ENCODE measurements around the gene KCNE3. TPM values are rescaled to one million over a fixed set of nuclear protein-coding genes. Genes with fewer than 3 reads are reported as not detected.

The KCNE3 gene
- total and polyA plus RNA-seq, 2 of the 13 experiments (the other 11 are each of a cell fraction or from before 2014, with no cell fraction given): 0.33 to 2.2 TPM

DNA sequence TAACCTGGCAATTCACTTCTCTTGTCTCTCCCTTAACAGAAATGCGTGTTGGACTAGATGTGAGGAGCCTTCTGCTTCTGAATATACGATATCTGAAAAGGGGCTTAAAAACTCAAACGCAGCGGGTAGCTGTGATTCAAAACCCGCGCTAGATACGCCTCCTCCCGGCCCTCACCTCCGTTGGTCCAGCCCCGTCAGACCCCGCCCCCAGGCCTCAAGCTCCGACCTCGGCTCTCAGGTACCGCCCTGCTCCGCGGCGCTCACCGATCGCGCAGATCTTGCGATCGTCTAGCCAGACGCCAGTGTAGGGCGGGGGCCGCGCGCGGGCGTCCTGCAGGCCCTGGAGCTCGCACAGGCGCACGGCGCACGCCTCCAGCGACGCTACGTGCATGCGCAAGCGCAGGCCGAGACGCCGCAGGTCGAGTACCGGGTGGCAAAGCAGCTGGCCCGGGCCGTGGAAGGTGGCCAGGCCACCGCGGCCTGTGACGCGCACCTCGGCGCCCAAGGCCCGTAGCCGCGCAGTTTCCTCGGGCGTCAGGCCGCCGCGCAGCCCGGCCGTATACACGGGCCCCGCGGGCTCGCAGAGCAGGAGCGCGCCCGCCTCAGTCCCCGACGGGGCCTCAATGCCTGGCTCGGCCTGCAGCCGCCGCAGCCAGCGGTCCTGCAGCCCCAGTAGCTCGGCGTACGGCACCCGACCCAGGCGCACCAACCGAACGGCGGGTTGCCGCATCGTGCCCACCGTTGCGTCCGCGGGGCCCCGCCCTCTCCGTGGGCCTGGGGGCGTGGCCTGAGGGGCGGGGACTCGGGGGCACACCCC lies 25.8 kb upstream of the KCNE3 start, which contains the start of gene LIPT2 (continued):
- TF ChIP-seq HOXA5 (CRISPR knock-in tag; IDR thresholded peaks at IDR 0.05): no peak; the same call in 1 of the 2 replicates
- no peak for TF ChIP-seq HNRNPH1 (optimal IDR thresholded peaks at IDR 0.05; ENCODE audit: low read depth, low read length)
- TF ChIP-seq CBFB (CRISPR knock-in tag; IDR thresholded peaks at IDR 0.05): peak; percentile 69; the same call in 1 of the 2 replicates
- TF ChIP-seq SP2 (CRISPR knock-in tag; IDR thresholded peaks at IDR 0.05): peak; percentile 66
- no peak for TF ChIP-seq ZNF615 (CRISPR knock-in tag; IDR thresholded peaks at IDR 0.05; ENCODE audit: borderline replicate concordance)
- TF ChIP-seq, protein P1, sequence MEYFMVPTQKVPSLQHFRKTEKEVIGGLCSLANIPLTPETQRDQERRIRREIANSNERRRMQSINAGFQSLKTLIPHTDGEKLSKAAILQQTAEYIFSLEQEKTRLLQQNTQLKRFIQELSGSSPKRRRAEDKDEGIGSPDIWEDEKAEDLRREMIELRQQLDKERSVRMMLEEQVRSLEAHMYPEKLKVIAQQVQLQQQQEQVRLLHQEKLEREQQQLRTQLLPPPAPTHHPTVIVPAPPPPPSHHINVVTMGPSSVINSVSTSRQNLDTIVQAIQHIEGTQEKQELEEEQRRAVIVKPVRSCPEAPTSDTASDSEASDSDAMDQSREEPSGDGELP (IDR thresholded peaks at IDR 0.05; ENCODE audit: borderline replicate concordance, low read depth): peak; percentile 26; the same call in 1 of the 2 replicates
- TF ChIP-seq ZNF703 (CRISPR knock-in tag; IDR thresholded peaks at IDR 0.05; ENCODE audit: borderline replicate concordance): no peak
- TF ChIP-seq, protein P2, sequence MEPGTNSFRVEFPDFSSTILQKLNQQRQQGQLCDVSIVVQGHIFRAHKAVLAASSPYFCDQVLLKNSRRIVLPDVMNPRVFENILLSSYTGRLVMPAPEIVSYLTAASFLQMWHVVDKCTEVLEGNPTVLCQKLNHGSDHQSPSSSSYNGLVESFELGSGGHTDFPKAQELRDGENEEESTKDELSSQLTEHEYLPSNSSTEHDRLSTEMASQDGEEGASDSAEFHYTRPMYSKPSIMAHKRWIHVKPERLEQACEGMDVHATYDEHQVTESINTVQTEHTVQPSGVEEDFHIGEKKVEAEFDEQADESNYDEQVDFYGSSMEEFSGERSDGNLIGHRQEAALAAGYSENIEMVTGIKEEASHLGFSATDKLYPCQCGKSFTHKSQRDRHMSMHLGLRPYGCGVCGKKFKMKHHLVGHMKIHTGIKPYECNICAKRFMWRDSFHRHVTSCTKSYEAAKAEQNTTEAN (CRISPR knock-in tag; conservative IDR thresholded peaks at IDR 0.05): 0 out of 2 replicates have a peak, but pooled peaks have one; percentile 41
- TF ChIP-seq, protein P3, sequence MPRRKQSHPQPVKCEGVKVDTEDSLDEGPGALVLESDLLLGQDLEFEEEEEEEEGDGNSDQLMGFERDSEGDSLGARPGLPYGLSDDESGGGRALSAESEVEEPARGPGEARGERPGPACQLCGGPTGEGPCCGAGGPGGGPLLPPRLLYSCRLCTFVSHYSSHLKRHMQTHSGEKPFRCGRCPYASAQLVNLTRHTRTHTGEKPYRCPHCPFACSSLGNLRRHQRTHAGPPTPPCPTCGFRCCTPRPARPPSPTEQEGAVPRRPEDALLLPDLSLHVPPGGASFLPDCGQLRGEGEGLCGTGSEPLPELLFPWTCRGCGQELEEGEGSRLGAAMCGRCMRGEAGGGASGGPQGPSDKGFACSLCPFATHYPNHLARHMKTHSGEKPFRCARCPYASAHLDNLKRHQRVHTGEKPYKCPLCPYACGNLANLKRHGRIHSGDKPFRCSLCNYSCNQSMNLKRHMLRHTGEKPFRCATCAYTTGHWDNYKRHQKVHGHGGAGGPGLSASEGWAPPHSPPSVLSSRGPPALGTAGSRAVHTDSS (CRISPR knock-in tag; conservative IDR thresholded peaks at IDR 0.05): no peak
- no peak for TF ChIP-seq ZBTB21 (CRISPR knock-in tag; IDR thresholded peaks at IDR 0.05)
- TF ChIP-seq, protein P4, sequence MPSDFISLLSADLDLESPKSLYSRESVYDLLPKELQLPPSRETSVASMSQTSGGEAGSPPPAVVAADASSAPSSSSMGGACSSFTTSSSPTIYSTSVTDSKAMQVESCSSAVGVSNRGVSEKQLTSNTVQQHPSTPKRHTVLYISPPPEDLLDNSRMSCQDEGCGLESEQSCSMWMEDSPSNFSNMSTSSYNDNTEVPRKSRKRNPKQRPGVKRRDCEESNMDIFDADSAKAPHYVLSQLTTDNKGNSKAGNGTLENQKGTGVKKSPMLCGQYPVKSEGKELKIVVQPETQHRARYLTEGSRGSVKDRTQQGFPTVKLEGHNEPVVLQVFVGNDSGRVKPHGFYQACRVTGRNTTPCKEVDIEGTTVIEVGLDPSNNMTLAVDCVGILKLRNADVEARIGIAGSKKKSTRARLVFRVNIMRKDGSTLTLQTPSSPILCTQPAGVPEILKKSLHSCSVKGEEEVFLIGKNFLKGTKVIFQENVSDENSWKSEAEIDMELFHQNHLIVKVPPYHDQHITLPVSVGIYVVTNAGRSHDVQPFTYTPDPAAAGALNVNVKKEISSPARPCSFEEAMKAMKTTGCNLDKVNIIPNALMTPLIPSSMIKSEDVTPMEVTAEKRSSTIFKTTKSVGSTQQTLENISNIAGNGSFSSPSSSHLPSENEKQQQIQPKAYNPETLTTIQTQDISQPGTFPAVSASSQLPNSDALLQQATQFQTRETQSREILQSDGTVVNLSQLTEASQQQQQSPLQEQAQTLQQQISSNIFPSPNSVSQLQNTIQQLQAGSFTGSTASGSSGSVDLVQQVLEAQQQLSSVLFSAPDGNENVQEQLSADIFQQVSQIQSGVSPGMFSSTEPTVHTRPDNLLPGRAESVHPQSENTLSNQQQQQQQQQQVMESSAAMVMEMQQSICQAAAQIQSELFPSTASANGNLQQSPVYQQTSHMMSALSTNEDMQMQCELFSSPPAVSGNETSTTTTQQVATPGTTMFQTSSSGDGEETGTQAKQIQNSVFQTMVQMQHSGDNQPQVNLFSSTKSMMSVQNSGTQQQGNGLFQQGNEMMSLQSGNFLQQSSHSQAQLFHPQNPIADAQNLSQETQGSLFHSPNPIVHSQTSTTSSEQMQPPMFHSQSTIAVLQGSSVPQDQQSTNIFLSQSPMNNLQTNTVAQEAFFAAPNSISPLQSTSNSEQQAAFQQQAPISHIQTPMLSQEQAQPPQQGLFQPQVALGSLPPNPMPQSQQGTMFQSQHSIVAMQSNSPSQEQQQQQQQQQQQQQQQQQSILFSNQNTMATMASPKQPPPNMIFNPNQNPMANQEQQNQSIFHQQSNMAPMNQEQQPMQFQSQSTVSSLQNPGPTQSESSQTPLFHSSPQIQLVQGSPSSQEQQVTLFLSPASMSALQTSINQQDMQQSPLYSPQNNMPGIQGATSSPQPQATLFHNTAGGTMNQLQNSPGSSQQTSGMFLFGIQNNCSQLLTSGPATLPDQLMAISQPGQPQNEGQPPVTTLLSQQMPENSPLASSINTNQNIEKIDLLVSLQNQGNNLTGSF (CRISPR knock-in tag; IDR thresholded peaks at IDR 0.05): 0 out of 2 replicates have a peak, but pooled peaks have one; percentile 51
- peak; percentile 26; the same call in 2 of the 3 replicates for TF ChIP-seq MXI1 (IDR thresholded peaks at IDR 0.05; ENCODE audit: borderline replicate concordance, low read depth, low read length)
- TF ChIP-seq, protein P5, sequence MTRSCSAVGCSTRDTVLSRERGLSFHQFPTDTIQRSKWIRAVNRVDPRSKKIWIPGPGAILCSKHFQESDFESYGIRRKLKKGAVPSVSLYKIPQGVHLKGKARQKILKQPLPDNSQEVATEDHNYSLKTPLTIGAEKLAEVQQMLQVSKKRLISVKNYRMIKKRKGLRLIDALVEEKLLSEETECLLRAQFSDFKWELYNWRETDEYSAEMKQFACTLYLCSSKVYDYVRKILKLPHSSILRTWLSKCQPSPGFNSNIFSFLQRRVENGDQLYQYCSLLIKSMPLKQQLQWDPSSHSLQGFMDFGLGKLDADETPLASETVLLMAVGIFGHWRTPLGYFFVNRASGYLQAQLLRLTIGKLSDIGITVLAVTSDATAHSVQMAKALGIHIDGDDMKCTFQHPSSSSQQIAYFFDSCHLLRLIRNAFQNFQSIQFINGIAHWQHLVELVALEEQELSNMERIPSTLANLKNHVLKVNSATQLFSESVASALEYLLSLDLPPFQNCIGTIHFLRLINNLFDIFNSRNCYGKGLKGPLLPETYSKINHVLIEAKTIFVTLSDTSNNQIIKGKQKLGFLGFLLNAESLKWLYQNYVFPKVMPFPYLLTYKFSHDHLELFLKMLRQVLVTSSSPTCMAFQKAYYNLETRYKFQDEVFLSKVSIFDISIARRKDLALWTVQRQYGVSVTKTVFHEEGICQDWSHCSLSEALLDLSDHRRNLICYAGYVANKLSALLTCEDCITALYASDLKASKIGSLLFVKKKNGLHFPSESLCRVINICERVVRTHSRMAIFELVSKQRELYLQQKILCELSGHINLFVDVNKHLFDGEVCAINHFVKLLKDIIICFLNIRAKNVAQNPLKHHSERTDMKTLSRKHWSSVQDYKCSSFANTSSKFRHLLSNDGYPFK (CRISPR knock-in tag; IDR thresholded peaks at IDR 0.05; ENCODE audit: borderline replicate concordance): no peak; the same call in 1 of the 2 replicates
- no peak for TF ChIP-seq YY1 (IDR thresholded peaks at IDR 0.05; ENCODE audit: insufficient read depth, insufficient replicate concordance, low read depth, low read length)
- no peak for TF ChIP-seq RBM22 (optimal IDR thresholded peaks at IDR 0.05; ENCODE audit: low read length)

All from HepG2 (cell line).